ENCODE data around the gene GLYR1. TPM values are rescaled to one million over a fixed set of nuclear protein-coding genes. Genes with fewer than 3 reads are reported as not detected.

GLYR1 gene
- total and polyA plus RNA-seq, 10 of the 15 experiments (the other 5 are each of a cell fraction or from before 2014, with no cell fraction given): 7.3 to 90.2 (median 57.2) TPM

- TF ChIP-seq SMARCA5 (IDR thresholded peaks at IDR 0.05) (no peak), IRF3 (IDR thresholded peaks at IDR 0.05) (peak; percentile 90), SP1 (IDR thresholded peaks at IDR 0.05; ENCODE audit: low read depth, low read length) (peak; percentile 80), STAT3 (IDR thresholded peaks at IDR 0.05; ENCODE audit: low read depth, low read length) (no peak), BACH1 (IDR thresholded peaks at IDR 0.05; ENCODE audit: borderline replicate concordance) (peak; percentile 94), SUZ12 (IDR thresholded peaks at IDR 0.05; ENCODE audit: unreplicated experiment) (no peak), YBX1 (IDR thresholded peaks at IDR 0.05) (no peak), PAX5 (IDR thresholded peaks at IDR 0.05; ENCODE audit: borderline replicate concordance, low read depth, low read length) (peak; percentile 41; the same call in 1 of the 2 replicates), LARP7 (IDR thresholded peaks at IDR 0.05) (peak; percentile 88), MXI1 (IDR thresholded peaks at IDR 0.05; ENCODE audit: low read depth, low read length) (no peak; the same call in 1 of the 2 replicates), TCF7 (IDR thresholded peaks at IDR 0.05; ENCODE audit: borderline replicate concordance) (no peak), CHD2 (IDR thresholded peaks at IDR 0.05; ENCODE audit: borderline replicate concordance, low read depth, low read length) (peak; percentile 79; the same call in 1 of the 2 replicates), CBX3 (IDR thresholded peaks at IDR 0.05; ENCODE audit: borderline replicate concordance, low read depth) (no peak), RFX5 (IDR thresholded peaks at IDR 0.05; ENCODE audit: low read depth, low read length) (peak; percentile 85; the same call in 1 of the 2 replicates), KDM1A (IDR thresholded peaks at IDR 0.05; ENCODE audit: borderline replicate concordance) (no peak), NR2F1 (conservative IDR thresholded peaks at IDR 0.05) (0 out of 2 replicates have a peak, but pooled peaks have one; percentile 12), HCFC1 (IDR thresholded peaks at IDR 0.05; ENCODE audit: low read length) (peak; percentile 54), ZNF207 (IDR thresholded peaks at IDR 0.05; ENCODE audit: borderline replicate concordance) (no peak), HSF1 (IDR thresholded peaks at IDR 0.05; ENCODE audit: low read depth, low read length) (no peak), IRF5 (IDR thresholded peaks at IDR 0.05; ENCODE audit: borderline replicate concordance) (no peak), POLR2A (IDR thresholded peaks at IDR 0.05; ENCODE audit: low read depth, low read length) (peak; percentile 96)
- TF ChIP-seq, protein P1, sequence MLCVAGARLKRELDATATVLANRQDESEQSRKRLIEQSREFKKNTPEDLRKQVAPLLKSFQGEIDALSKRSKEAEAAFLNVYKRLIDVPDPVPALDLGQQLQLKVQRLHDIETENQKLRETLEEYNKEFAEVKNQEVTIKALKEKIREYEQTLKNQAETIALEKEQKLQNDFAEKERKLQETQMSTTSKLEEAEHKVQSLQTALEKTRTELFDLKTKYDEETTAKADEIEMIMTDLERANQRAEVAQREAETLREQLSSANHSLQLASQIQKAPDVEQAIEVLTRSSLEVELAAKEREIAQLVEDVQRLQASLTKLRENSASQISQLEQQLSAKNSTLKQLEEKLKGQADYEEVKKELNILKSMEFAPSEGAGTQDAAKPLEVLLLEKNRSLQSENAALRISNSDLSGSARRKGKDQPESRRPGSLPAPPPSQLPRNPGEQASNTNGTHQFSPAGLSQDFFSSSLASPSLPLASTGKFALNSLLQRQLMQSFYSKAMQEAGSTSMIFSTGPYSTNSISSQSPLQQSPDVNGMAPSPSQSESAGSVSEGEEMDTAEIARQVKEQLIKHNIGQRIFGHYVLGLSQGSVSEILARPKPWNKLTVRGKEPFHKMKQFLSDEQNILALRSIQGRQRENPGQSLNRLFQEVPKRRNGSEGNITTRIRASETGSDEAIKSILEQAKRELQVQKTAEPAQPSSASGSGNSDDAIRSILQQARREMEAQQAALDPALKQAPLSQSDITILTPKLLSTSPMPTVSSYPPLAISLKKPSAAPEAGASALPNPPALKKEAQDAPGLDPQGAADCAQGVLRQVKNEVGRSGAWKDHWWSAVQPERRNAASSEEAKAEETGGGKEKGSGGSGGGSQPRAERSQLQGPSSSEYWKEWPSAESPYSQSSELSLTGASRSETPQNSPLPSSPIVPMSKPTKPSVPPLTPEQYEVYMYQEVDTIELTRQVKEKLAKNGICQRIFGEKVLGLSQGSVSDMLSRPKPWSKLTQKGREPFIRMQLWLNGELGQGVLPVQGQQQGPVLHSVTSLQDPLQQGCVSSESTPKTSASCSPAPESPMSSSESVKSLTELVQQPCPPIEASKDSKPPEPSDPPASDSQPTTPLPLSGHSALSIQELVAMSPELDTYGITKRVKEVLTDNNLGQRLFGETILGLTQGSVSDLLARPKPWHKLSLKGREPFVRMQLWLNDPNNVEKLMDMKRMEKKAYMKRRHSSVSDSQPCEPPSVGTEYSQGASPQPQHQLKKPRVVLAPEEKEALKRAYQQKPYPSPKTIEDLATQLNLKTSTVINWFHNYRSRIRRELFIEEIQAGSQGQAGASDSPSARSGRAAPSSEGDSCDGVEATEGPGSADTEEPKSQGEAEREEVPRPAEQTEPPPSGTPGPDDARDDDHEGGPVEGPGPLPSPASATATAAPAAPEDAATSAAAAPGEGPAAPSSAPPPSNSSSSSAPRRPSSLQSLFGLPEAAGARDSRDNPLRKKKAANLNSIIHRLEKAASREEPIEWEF (IDR thresholded peaks at IDR 0.05; ENCODE audit: insufficient replicate concordance, low read depth, low read length): no peak
These were observed at the start of gene GLYR1, which contains the start of gene UBN1 (continued) for GRCh38 chr16:4846901-4847773.
